ENCODE results near the gene SIX2.

GRCh38 chr2:44959855-44960254 lies 49.4 kb downstream of the SIX2 start:
- TF ChIP-seq CTCF (IDR thresholded peaks at IDR 0.05; ENCODE audit: control extremely low read depth in 1 of 3, insufficient read depth in 1 of 3, low read depth in 1 of 3, low read length in 3 of 3) (no peak), JUND (IDR thresholded peaks at IDR 0.05; ENCODE audit: low read length) (no peak), GTF2F1 (IDR thresholded peaks at IDR 0.05; ENCODE audit: borderline replicate concordance, low read depth, low read length) (no peak), RFX5 (IDR thresholded peaks at IDR 0.05; ENCODE audit: borderline replicate concordance, low read depth, low read length) (no peak), MAX (IDR thresholded peaks at IDR 0.05) (no peak), CHD2 (IDR thresholded peaks at IDR 0.05; ENCODE audit: low read length) (no peak), HDAC2 (IDR thresholded peaks at IDR 0.05; ENCODE audit: borderline replicate concordance in 1 of 2, low read depth in 2 of 2, low read length in 2 of 2) (no peak), ATF3 (IDR thresholded peaks at IDR 0.05; ENCODE audit: insufficient read depth, low read depth, low read length) (no peak), POLR2AphosphoS5 (IDR thresholded peaks at IDR 0.05; ENCODE audit: low read depth, low read length) (no peak), SUZ12 (IDR thresholded peaks at IDR 0.05; ENCODE audit: low read length) (no peak)
